Gastroesophageal sphincter (tissue), 3 donors: Measurements from ENCODE around the gene TGFBI.

Source experiments
- POLR2A ChIP-seq, 2 donors: fragments of 450-650 bp; IDR thresholded peaks; one replicate each; pipeline ENCODE4 v1.6.1; 2017; ENCODE audit warnings: antibody characterized with exemption in 2 of 2, mild to moderate bottlenecking in 2 of 2, moderate library complexity in 1 of 2
- POLR2AphosphoS5 ChIP-seq: sonication (generic); formaldehyde crosslinking; IDR thresholded peaks from one replicate; pipeline ENCODE4 v1.6.1; 2017; ENCODE audit warnings: antibody characterized with exemption
- TF ChIP-seq, protein P1 (sequence below), 4 experiments: fragments of 200-600 bp in 2 of 4; fragments of 450-650 bp in 2 of 4; sonication (generic) in 1 of 4; IDR thresholded peaks; one replicate each; pipeline ENCODE4 v1.5.1; 2017 to 2019; ENCODE audit warnings: antibody characterized with exemption in 4 of 4, mild to moderate bottlenecking in 2 of 4, moderate library complexity in 2 of 4

DNA sequence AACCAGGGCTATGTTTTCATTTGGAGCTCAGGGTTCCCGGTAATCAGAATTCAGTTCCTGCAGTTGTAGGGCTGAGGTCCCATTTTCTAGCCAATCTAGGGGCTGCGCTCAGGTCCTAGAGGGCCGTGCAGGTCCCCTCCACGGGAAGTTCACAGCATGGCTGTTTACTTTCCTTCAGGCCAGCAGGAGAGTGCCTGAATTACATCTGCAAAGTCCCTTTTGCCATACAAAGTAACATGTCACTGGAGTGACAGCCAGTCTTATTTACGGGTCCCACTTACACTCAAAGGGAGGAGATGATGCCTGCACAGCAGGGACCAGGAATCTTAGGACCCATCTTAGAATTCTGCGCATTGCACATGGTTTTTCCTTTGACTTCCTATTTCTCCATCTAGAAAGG, 29.9 kb upstream of the TGFBI start:
- no peak for TF ChIP-seq POLR2A (IDR thresholded peaks at IDR 0.05)
- TF ChIP-seq, protein P1, sequence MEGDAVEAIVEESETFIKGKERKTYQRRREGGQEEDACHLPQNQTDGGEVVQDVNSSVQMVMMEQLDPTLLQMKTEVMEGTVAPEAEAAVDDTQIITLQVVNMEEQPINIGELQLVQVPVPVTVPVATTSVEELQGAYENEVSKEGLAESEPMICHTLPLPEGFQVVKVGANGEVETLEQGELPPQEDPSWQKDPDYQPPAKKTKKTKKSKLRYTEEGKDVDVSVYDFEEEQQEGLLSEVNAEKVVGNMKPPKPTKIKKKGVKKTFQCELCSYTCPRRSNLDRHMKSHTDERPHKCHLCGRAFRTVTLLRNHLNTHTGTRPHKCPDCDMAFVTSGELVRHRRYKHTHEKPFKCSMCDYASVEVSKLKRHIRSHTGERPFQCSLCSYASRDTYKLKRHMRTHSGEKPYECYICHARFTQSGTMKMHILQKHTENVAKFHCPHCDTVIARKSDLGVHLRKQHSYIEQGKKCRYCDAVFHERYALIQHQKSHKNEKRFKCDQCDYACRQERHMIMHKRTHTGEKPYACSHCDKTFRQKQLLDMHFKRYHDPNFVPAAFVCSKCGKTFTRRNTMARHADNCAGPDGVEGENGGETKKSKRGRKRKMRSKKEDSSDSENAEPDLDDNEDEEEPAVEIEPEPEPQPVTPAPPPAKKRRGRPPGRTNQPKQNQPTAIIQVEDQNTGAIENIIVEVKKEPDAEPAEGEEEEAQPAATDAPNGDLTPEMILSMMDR (IDR thresholded peaks at IDR 0.05), result no peak
- TF ChIP-seq POLR2AphosphoS5, result no peak
